ENCODE results near the gene VSIG2. TPM values are rescaled to one million over a fixed set of nuclear protein-coding genes. Genes with fewer than 3 reads are reported as not detected.

Gene VSIG2
- total and polyA plus RNA-seq, 2 donors (not counting 1 experiment from before 2014, with no cell fraction given) = not detected

GRCh38 chr11:124717786-124718651 lies 34.0 kb downstream of the VSIG2 start:
- Histone ChIP-seq H3K79me2 (ENCODE audit: control insufficient read depth, insufficient read depth, low read length) (no peaks in the 10 kb centered on the region), H3K27ac (ENCODE audit: insufficient read depth, low read length) (no peak overlapping the region), H3K36me3 (ENCODE audit: control insufficient read depth, insufficient read depth, low read length) (no peaks in the 10 kb centered on the region), H3K4me3 (replicated peaks in 1 of 4; ENCODE audit: control extremely low read depth in 1 of 4, insufficient read depth in 1 of 4, low read depth in 3 of 4, low read length in 4 of 4) (peak overlapping the region; percentile 18 to 57 (median 44)), H4K20me1 (ENCODE audit: control insufficient read depth, extremely low read depth, insufficient read depth, low read length) (no peaks in the 10 kb centered on the region), H3K9me3 (ENCODE audit: control insufficient read depth, insufficient read depth, low read depth, low read length) (no peaks in the 10 kb centered on the region), H3K4me2 (ENCODE audit: extremely low read depth, insufficient read depth, low read length) (peak overlapping the region; percentile 96), H2AFZ (ENCODE audit: low read length) (peak overlapping the region; percentile 70), H3K27me3 (ENCODE audit: control insufficient read depth, insufficient read depth, low read length) (peaks cover 40% of the 10 kb centered on the region), H3K9ac (ENCODE audit: insufficient read depth, low read length) (peak overlapping the region; percentile 4), H3K4me1 (ENCODE audit: control insufficient read depth, extremely low read depth, insufficient read depth, low read length) (no peaks in the 10 kb centered on the region)
- DNase-seq (ENCODE audit: low read depth in 2 of 2) = peak; percentile 28 to 52
- TF ChIP-seq CTCF (conservative IDR thresholded peaks at IDR 0.05 in 1 of 2, IDR thresholded peaks at IDR 0.05 in 1 of 2; ENCODE audit: low read depth in 1 of 2, low read length in 2 of 2) (no peak), EZH2 (IDR thresholded peaks at IDR 0.05; ENCODE audit: low read length, missing control alignments) (no peak)

GRCh38 chr11:124717421-124717785 lies 34.7 kb downstream of the VSIG2 start:
- no peak overlapping the region for H3K27ac ChIP-seq (ENCODE audit: insufficient read depth, low read length)
- no peaks in the 10 kb centered on the region for H4K20me1 ChIP-seq (ENCODE audit: control insufficient read depth, extremely low read depth, insufficient read depth, low read length)
- no peak overlapping the region for H3K9ac ChIP-seq (ENCODE audit: insufficient read depth, low read length)
- H3K9me3 ChIP-seq (ENCODE audit: control insufficient read depth, insufficient read depth, low read depth, low read length) = no peaks in the 10 kb centered on the region
- no peaks in the 10 kb centered on the region for H3K4me1 ChIP-seq (ENCODE audit: control insufficient read depth, extremely low read depth, insufficient read depth, low read length)
- DNase-seq (ENCODE audit: low read depth in 2 of 2) = peak in 1 of 2 donors; percentile 36
- peak overlapping the region; percentile 42 for H2AFZ ChIP-seq (ENCODE audit: low read length)
- H3K27me3 ChIP-seq (ENCODE audit: control insufficient read depth, insufficient read depth, low read length) = peaks cover 38% of the 10 kb centered on the region
- H3K4me2 ChIP-seq (ENCODE audit: extremely low read depth, insufficient read depth, low read length) = peak overlapping the region; percentile 96
- TF ChIP-seq CTCF (conservative IDR thresholded peaks at IDR 0.05 in 1 of 2, IDR thresholded peaks at IDR 0.05 in 1 of 2; ENCODE audit: low read depth in 1 of 2, low read length in 2 of 2) (no peak), EZH2 (IDR thresholded peaks at IDR 0.05; ENCODE audit: low read length, missing control alignments) (no peak)
- no peaks in the 10 kb centered on the region for H3K36me3 ChIP-seq (ENCODE audit: control insufficient read depth, insufficient read depth, low read length)
- no peaks in the 10 kb centered on the region for H3K79me2 ChIP-seq (ENCODE audit: control insufficient read depth, insufficient read depth, low read length)
- H3K4me3 ChIP-seq (replicated peaks in 1 of 4; ENCODE audit: control extremely low read depth in 1 of 4, insufficient read depth in 1 of 4, low read depth in 3 of 4, low read length in 4 of 4) = peak overlapping the region in 3 of 4 experiments; percentile 6 to 57 (median 11)

GRCh38 chr11:124716591-124716990 lies 35.5 kb downstream of the VSIG2 start:
- H3K4me2 ChIP-seq (ENCODE audit: extremely low read depth, insufficient read depth, low read length) = no peak overlapping the region

More at GRCh38 chr11:124716591-124716990, 35.5 kb downstream of the VSIG2 start:
- DNase-seq (ENCODE audit: low read depth in 2 of 2) = peak in 1 of 2 donors; percentile 61
- Histone ChIP-seq H3K9me3 (ENCODE audit: control insufficient read depth, insufficient read depth, low read depth, low read length) (no peaks in the 10 kb centered on the region), H3K79me2 (ENCODE audit: control insufficient read depth, insufficient read depth, low read length) (no peaks in the 10 kb centered on the region), H3K4me3 (replicated peaks in 1 of 4; ENCODE audit: control extremely low read depth in 1 of 4, insufficient read depth in 1 of 4, low read depth in 3 of 4, low read length in 4 of 4) (no peak overlapping the region), H3K9ac (ENCODE audit: insufficient read depth, low read length) (no peak overlapping the region), H3K27ac (ENCODE audit: insufficient read depth, low read length) (no peak overlapping the region), H3K27me3 (ENCODE audit: control insufficient read depth, insufficient read depth, low read length) (peaks cover 30% of the 10 kb centered on the region), H4K20me1 (ENCODE audit: control insufficient read depth, extremely low read depth, insufficient read depth, low read length) (no peaks in the 10 kb centered on the region), H3K4me1 (ENCODE audit: control insufficient read depth, extremely low read depth, insufficient read depth, low read length) (no peaks in the 10 kb centered on the region), H3K36me3 (ENCODE audit: control insufficient read depth, insufficient read depth, low read length) (no peaks in the 10 kb centered on the region), H2AFZ (ENCODE audit: low read length) (no peak overlapping the region)
- TF ChIP-seq EZH2 (IDR thresholded peaks at IDR 0.05; ENCODE audit: low read length, missing control alignments) (no peak), CTCF (conservative IDR thresholded peaks at IDR 0.05 in 1 of 2, IDR thresholded peaks at IDR 0.05 in 1 of 2; ENCODE audit: low read depth in 1 of 2, low read length in 2 of 2) (no peak)

All from fibroblast of lung (primary cell).